NCI-H1694 treated with DMSO at 0.1 percent for 48 hours (cell line): ENCODE results near the gene SYT7.
"Not testable (repeated sequence)": the region's sequence is repeated elsewhere in the genome, so short reads cannot be mapped to it uniquely, and the experiment has no call there.

Source experiments
- DNase-seq: peaks from one replicate; lab custom pipeline; 2025; lab: John Stamatoyannopoulos, UW

SYT7 gene

DNA sequence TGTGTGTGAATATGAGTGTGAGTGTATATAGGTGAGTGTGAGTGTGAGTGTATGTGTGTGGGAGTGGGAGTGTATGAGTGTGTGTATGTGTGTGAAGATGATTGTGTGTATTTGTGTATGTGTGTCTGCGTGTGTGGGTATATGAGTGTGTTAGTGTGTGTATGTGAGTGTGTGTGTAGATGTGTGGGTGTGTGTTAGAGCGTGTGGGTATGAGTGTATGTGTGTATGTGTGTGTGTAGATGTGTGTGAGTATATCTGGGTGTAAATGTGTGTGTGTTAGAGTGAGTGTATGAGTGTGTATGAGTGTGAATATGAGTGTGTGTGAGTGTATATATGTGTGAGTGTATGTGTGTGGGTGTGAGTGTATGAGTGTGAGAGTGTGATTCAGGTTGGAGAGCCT, 83.4 kb downstream of the SYT7 start:
- DNase-seq = no peak

- DNase-seq = no peak
Measured at GRCh38 chr11:61496602-61497400, 84.1 kb downstream of the SYT7 start.

DNA sequence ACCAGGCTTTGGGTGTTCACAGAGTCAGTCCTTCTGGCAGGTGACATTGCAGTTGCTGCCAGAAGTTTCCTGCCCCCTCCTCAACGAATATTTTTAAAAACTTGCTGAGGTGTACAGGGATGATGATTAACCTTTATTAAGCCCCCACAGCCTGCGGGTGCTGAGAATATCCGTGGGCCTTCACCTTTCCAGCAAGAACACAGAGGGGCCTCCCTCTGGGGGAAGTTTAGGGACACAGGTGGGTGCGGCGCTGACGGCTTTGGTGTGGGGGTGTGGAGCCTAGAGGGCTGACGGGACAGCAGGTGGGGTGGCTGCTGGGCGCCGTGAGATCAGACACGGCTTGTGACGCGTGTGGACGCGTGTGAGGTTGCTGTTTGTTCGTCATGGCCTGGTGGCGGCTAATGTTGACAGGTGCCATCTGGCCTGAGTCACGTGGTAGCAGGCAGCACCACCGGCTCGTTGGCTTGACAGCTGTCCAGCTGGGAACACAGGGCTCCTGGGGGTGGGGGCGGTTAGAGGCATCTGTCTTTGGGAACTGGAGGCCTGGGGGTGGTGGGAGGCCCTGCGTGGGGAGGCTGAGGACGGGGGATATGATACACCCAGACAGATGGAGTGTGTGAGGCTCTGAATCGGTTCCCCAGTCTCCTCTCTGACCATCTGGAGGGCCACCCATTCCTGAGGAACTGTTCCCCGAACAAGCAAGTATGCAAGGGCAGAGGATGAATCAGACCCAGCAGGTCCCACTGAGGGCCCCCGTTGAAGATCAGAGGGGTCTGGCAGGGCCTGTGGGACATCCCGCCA, 84.9 kb downstream of the SYT7 start:
- peak; percentile 82 for DNase-seq

DNA sequence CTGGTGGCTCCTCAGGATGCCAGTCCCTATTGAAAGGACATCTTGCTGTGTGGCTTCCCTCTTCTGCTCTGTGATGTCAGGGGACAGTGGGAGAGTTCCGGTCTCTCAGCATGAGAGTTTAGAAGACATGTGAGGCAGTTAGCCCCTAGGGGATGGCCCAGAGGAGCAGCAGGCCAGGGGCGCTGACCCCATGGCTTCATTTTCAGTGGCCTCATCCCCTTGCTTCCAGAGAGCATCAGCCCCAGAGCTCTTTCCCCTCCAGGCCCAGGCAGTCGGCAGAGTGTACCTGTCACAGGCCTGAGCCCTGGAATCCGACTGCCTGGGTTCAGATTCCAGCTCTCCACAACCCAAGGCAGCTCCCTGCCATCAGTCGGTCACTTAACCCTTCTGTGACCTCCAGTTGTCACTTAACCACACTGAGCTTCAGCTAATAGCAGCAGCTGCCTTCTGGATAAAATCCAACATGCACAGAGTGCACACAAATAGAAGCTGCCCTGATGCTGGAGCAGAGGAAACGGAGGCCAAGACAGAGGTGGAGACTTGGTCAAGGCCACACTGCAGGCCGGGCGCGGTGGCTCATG, 86.4 kb downstream of the SYT7 start:
- DNase-seq = peak; percentile 19

DNA sequence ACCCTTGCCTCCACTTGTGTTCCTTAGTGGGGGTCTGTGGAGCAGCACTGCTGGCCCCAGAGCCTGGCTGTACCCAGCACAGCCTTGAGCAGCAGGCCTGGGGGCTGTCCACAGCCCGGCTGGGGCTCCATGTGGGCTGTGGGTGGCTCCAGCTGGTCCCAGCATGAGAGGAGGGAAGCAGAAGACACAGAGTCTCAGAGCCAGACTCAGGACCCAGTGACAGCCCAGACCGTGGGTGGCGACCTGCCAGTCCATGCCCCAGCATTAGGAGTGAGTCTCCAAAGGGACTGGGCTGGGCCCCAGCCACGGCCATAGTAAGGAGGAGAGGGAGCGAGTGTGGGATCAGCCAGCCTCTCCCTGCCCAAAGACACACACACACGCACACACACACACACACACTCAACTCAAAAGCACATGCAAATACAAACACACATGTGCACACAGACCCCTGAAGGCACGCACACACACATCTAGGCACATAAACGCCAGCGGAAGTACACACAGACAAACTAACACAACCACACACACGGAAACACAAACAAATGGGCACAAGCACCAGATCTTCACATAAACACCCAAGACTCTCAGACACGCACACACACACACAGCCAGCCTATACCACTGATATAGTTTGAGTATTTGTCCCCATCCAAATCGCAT, 89.0 kb downstream of the SYT7 start:
- no peak for DNase-seq

DNA sequence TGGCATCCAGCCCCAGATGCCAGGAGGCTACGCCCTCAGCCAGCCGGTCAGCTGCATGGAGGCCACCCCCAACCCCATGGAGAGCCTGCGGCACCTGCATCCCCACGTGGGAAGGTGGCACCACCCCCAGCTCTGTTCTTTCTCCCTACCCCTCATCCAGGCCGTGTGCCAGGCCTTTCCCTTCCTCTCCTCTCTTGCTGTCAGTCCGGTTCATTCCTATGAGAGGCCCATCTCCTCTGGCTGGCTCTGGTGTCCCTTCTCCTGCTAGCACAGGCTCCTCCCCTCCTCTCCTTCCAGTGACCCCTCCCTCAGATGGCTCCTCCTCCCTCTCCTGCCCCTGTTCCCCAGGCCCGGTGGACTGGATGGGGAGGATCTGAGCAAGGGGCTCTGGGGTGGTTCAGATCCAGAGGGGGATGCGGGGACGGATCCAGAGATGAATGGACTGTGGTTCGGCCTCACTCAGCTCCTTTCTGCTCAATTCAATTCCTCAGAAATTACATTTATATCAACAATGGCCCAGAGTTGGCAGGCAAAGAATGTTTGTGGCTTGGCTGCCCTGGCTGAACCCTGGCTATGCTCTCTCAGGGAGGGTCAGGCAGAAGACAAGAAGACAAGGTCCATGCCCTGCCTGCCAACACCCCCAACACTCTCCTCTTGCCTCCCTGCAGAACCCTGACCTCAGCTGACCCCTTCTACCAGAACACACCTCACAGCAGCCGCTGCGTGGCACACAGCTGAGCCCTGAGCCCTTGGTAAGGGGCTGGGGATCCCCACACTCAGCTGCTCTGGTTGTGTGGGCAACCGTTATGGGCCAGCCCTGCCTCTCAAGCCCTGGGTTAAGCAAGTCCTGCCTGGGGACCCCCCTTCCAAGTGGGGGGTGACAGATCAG, 90.8 kb downstream of the SYT7 start:
- no peak for DNase-seq

GRCh38 chr11:61488651-61489291, 92.1 kb downstream of the SYT7 start:
- no peak for DNase-seq

GRCh38 chr11:61487342-61488025, 93.4 kb downstream of the SYT7 start:
- no peak for DNase-seq

DNA sequence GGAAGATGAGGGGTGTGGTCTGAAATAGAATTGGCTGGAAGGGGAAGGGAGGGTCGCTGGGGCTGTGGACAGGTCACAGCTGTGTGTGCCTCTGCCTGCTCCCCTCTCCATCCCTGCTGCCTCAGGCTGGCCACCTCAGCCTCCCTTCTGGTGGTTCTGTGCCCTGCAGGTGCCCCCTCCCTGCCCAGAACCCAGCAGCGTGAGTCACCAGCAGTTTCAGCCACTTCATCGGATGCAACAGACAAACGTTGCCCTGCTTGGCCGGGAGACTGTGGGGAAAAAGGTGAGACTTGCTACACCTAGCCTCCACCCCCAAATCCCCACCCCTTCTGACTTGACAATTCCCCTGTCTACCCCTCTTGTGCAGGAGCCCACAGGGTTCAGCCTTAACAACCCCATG, 94.1 kb downstream of the SYT7 start:
- no peak for DNase-seq

- no peak for DNase-seq
Measured at GRCh38 chr11:61486011-61486620, 94.8 kb downstream of the SYT7 start.

DNA sequence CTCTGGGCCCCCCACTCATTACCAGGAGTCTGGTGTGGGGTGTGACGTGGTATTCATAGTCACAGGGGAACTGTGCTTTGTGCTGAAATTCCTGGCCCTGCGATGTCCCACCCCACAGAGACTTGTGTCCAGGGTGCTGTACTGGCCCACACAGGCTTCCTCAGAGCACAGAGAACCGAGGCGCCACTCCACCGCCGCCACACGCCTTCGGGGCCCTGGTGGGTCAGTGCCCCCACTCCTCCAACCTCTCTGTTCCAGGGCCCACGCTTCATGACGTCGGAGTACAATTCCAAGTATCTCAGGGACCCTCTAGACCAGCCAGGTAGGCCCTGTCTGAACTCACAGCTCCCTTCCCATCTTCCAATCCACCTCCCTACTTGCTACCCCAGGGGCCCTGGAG, 95.8 kb downstream of the SYT7 start:
- DNase-seq = no peak

DNA sequence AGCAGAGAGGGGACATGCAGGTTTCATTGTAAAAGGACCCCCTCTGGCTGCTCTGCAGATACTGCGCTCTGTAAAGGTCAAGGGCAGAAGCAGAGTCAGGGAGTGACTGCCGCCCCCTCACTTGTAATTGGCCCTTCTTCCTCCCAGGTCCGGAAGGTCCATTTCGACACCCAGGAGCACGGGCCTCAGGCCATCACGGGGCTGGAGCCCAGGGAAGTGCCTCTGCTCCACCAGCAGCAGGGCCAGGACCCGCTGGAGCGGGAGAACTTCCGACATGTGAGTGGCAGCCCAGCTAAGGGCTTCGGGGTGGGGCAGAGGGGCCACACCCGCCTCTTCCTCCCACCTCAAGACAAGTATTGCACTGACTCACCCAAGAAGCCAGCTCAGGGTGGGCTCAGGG, 96.3 kb downstream of the SYT7 start:
- DNase-seq = no peak

- no peak for DNase-seq
Measured at GRCh38 chr11:61482513-61482912, 98.4 kb downstream of the SYT7 start.

- DNase-seq = no peak
Measured at GRCh38 chr11:61481806-61482205, 99.1 kb downstream of the SYT7 start.

DNA sequence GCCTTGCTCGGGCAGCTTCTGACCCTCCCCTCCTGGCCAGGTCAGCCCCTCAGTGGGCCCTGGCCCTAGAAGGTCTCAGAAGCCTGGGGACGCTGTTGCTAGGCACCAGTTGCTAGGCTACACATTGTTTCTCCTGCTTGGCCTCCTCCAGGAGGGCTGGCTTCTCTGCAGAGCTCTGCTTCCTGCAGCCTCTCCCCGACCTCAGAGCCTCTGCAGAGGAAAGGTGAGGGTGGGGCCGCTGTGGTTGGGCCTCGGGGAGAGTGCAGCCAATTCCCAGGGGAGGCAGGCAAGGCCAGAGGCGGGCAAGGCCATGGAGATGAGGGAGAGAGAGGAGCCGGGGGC, 99.9 kb downstream of the SYT7 start:
- DNase-seq = no peak

DNA sequence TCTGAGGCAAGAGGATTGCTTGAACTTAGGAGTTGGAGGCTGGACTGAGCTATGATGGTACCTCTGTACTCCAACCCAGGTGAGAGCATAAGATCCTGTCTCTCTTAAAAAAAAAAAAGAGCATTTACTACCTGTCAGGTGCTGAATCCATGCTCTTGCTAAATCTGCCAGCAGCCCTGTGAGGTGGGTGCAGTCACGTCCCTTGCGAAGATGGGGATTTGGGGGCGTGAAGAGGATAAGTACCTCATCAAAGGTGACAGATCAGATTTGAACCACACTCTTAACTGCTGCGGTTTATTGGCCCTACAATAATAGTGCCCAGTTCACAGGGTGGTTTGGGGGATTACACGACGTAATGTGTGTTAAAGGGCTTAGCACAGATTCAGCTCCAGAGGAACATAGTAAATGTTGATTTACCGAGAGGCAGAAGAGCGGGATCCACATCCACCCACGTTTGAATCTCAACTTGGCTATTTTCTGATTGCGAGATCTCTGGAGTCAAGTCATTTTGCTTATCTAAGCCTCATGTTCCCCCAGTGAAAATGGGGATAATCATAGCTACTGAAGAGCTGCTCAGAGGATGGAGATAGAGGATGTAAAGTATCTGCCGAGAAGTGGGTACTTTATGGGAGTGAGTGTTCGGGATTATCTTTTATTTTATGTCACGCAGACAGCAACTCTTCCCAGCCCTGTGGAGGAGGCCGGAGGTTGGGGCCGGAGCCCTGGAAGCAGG, 100.4 kb downstream of the SYT7 start:
- no peak for DNase-seq

DNA sequence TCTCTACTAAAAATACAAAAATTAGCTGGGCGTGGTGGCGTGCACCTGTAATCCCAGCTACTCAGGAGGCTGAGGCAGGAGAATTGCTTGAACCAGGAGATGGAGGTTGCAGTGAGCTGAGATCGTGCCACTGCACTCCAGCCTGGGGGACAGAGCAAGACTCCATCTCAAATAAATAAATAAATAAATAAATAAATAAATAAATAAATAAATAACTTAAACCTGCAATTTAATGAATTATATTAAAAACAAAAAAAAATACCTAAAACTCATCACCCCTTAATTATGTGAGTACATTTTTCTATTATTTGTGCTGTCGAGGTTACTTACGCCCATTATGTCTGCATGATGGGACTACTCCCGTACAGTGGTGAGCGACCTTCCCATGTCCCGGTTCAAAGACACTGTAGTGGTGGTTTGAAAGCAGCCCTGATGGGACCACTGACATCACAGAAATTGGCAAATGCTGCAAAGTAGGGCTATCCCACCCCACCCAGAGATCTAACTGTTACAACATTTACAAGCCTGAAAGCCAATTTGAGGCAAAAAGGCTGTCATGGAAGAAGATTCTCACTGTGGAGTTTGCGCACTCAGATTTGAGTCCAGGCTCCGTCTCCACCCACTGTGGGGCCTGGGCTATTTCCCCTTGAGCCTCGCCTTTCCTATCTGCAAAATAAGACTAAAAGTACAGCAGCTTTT, 101.4 kb downstream of the SYT7 start:
- DNase-seq = not testable (repeated sequence)

DNA sequence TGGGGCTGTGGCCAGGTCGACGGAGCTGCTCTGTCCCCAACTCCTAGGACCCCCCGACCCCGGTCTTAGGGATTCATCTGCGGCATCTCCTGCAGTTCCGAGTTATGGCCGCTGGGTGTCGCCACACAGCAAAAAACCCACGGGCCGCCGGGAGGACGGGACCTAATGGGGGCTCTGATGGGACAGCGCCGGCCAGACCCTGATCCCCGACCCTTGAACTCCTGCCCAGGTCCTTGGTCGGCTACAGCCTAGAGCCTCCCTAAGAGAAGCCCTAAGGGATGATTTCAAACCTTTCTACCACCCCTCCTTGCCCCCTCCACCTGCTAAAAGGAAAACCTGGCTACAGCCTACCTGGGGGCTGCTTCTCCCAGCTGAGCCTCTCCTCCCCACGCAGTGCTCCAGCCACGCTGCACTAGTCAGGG, 103.1 kb downstream of the SYT7 start:
- no peak for DNase-seq

- DNase-seq = no peak
Measured at GRCh38 chr11:61477126-61477525, 103.8 kb downstream of the SYT7 start.
